ENCODE results near the gene GPN3.

DNA sequence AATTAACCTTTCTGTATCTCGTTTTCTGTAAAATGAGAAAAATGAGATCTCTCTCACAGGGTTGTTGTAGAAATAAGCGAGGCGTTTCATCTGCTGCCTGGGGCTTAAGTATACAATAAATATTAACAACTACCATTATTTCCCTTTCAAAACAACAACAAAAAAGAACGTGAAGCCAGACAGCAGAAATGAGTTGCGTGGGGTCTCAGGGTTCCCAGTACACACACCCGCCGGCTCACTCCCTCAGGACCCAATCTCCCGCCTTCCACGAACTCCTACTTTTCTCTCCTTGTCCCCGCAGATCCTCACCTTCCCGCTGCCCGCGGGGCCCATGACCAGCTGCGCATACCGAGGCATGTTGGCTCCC lies 227 bp downstream of the GPN3 start:
- TF ChIP-seq EZH2 (IDR thresholded peaks at IDR 0.05; ENCODE audit: borderline replicate concordance, insufficient read depth, low read depth, low read length, poor library complexity, severe bottlenecking): no peak
- TF ChIP-seq, protein P1, sequence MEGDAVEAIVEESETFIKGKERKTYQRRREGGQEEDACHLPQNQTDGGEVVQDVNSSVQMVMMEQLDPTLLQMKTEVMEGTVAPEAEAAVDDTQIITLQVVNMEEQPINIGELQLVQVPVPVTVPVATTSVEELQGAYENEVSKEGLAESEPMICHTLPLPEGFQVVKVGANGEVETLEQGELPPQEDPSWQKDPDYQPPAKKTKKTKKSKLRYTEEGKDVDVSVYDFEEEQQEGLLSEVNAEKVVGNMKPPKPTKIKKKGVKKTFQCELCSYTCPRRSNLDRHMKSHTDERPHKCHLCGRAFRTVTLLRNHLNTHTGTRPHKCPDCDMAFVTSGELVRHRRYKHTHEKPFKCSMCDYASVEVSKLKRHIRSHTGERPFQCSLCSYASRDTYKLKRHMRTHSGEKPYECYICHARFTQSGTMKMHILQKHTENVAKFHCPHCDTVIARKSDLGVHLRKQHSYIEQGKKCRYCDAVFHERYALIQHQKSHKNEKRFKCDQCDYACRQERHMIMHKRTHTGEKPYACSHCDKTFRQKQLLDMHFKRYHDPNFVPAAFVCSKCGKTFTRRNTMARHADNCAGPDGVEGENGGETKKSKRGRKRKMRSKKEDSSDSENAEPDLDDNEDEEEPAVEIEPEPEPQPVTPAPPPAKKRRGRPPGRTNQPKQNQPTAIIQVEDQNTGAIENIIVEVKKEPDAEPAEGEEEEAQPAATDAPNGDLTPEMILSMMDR (IDR thresholded peaks at IDR 0.05): no peak
